Effector memory CD4-positive, alpha-beta T cell (primary cell): ENCODE measurements around the gene ACAA2.

Source experiments
- DNase-seq, 3 donors: peaks; one replicate each; pipeline ENCODE4 v3.0.0-alpha.2; 2020
- H3K27ac ChIP-seq: 2 replicates; pipeline ENCODE4 v1.7.0; 2013; ENCODE audit warnings: mild to moderate bottlenecking, low read length, moderate library complexity; ENCODE audit not compliant: insufficient read depth, poor library complexity, severe bottlenecking
- H3K27me3 ChIP-seq: replicated peaks from 2 replicates; pipeline ENCODE4 v1.7.0; 2013; ENCODE audit warnings: mild to moderate bottlenecking, low read length; ENCODE audit not compliant: insufficient read depth, control insufficient read depth, poor library complexity, severe bottlenecking
- H3K36me3 ChIP-seq: 2 replicates; pipeline ENCODE4 v1.7.0; 2013; ENCODE audit warnings: mild to moderate bottlenecking, low read length, moderate library complexity; ENCODE audit not compliant: control insufficient read depth, insufficient read depth
- H3K4me1 ChIP-seq: 2 replicates; pipeline ENCODE4 v1.7.0; 2013; ENCODE audit warnings: low read length, mild to moderate bottlenecking; ENCODE audit not compliant: control insufficient read depth, insufficient read depth, poor library complexity, severe bottlenecking
- H3K4me3 ChIP-seq: 2 replicates; pipeline ENCODE4 v1.7.0; 2013; ENCODE audit warnings: low read length, low read depth, mild to moderate bottlenecking; ENCODE audit not compliant: insufficient read depth, poor library complexity, severe bottlenecking
- H3K9me3 ChIP-seq: 2 replicates; pipeline ENCODE4 v1.7.0; 2013; ENCODE audit warnings: mild to moderate bottlenecking, low read length, moderate library complexity; ENCODE audit not compliant: control insufficient read depth

ACAA2 gene

DNA sequence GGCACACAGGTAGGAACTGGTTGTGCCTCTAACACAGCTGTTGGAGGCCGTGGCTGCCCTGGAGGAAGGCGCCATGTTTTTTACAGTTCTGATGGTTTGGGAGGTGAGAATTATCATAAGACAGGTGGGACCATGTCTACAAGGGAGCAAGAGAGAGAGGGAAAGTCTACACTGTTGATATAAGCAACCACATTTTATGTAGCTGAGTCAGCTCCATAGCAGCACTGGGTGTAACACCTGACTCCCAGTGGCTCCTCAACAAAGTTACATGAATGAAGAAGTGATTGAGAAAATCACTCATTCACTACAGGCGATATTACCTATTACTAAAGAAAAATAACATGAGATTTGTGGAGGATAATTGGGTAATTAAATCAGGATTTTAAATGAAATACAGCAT, 41.3 kb upstream of the ACAA2 start:
- Histone ChIP-seq H3K27ac (no peak overlapping the region), H3K27me3 (no peaks in the 10 kb centered on the region), H3K9me3 (no peaks in the 10 kb centered on the region), H3K4me3 (no peak overlapping the region), H3K36me3 (no peaks in the 10 kb centered on the region), H3K4me1 (no peaks in the 10 kb centered on the region)
- no peak for DNase-seq

DNA sequence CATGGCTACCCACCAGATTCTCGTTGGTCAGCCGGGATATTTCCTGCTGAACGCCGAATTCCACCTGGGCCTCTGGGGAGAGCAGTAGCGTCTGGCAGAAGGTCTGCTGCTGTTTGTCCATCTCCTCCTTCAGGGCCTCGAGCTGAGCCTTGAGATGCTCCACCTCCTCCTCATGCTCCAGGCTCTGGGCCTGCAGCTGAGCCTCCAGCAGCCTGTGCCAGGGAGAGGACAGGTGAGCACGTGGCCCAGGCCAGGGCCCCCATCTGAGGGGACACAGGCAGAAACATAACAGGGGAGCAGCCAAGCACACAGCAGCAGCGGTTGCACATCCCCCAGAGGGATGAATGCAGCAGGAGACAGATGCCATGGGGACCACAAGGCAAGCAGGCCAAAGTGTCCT, 40.1 kb upstream of the ACAA2 start:
- no peaks in the 10 kb centered on the region for H3K36me3 ChIP-seq

DNA sequence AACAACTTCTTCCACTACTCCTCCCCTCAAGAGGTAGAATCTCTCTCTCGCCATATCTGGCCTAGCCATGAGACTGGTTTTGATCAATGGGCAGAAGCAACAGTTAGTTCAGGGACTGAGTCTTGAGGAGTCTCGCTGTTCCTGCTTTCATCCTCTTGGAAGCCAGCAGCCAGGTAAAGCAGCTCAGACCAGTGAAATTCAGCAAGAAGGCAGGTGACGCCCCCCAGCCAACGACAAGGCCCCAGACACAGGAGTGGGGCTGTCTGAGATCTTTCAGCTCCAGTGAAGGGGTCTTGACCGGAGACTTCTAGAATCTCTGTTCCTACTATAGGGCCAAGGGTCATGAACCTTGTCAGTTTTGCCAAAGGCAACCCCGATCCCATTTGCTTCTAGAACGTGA, 39.7 kb upstream of the ACAA2 start:
- H3K27ac ChIP-seq, result no peak overlapping the region
- no peaks in the 10 kb centered on the region for H3K27me3 ChIP-seq
- H3K36me3 ChIP-seq, result no peaks in the 10 kb centered on the region
- no peak for DNase-seq
- H3K9me3 ChIP-seq, result no peaks in the 10 kb centered on the region
- H3K4me3 ChIP-seq, result no peak overlapping the region
- H3K4me1 ChIP-seq, result no peaks in the 10 kb centered on the region

More for the DNA sequence above, 40.1 kb upstream of the ACAA2 start:
- H3K4me3 ChIP-seq, result no peak overlapping the region
- H3K4me1 ChIP-seq, result no peaks in the 10 kb centered on the region
- no peak for DNase-seq
- no peak overlapping the region for H3K27ac ChIP-seq
- H3K9me3 ChIP-seq, result no peaks in the 10 kb centered on the region
- no peaks in the 10 kb centered on the region for H3K27me3 ChIP-seq

DNA sequence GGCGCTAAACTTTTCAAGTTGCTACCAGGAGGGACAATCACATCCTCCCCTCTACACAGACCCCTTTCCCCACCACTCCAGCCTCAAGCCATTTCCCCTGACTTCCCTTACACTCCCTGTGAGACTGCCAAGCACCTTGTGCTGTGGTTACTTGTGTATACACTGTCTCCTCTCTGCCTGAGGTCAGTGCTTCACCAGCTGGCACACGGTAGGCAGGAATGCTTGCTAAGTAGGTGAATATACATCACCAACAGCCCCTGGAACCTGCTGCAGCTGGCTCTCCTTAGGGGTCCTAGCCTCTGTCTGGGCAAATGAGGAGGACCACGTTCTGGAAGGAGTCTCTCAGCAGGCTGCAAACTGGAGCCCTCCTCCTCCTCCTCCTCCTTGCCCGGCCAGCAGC, 38.3 kb upstream of the ACAA2 start:
- no peaks in the 10 kb centered on the region for H3K9me3 ChIP-seq
- H3K4me3 ChIP-seq, result no peak overlapping the region
- H3K36me3 ChIP-seq, result no peaks in the 10 kb centered on the region
- H3K27me3 ChIP-seq, result no peaks in the 10 kb centered on the region
- no peaks in the 10 kb centered on the region for H3K4me1 ChIP-seq
- DNase-seq, result no peak
- no peak overlapping the region for H3K27ac ChIP-seq

DNA sequence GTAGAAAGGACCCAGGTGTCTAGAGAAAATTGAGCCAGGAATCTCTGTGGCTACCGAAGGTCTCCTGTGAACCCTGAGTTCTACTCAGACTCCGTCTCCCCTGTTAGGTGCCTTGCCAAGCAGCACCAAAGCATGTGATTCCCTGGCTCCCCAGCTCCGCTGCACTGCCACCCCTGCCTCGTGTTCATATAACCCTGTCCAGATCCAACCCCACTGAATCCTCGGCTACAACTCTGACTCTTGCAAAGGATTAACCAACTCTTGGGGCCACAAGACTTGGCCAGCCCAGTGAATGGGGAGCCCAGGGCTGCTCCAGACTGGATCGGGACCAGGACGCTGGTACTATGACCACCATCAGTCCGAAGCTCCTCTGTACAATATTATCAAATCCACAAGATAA, 37.3 kb upstream of the ACAA2 start:
- H3K9me3 ChIP-seq, result no peaks in the 10 kb centered on the region
- no peak overlapping the region for H3K27ac ChIP-seq
- no peaks in the 10 kb centered on the region for H3K36me3 ChIP-seq
- DNase-seq, result no peak
- H3K4me3 ChIP-seq, result no peak overlapping the region
- no peaks in the 10 kb centered on the region for H3K27me3 ChIP-seq
- H3K4me1 ChIP-seq, result no peaks in the 10 kb centered on the region

DNA sequence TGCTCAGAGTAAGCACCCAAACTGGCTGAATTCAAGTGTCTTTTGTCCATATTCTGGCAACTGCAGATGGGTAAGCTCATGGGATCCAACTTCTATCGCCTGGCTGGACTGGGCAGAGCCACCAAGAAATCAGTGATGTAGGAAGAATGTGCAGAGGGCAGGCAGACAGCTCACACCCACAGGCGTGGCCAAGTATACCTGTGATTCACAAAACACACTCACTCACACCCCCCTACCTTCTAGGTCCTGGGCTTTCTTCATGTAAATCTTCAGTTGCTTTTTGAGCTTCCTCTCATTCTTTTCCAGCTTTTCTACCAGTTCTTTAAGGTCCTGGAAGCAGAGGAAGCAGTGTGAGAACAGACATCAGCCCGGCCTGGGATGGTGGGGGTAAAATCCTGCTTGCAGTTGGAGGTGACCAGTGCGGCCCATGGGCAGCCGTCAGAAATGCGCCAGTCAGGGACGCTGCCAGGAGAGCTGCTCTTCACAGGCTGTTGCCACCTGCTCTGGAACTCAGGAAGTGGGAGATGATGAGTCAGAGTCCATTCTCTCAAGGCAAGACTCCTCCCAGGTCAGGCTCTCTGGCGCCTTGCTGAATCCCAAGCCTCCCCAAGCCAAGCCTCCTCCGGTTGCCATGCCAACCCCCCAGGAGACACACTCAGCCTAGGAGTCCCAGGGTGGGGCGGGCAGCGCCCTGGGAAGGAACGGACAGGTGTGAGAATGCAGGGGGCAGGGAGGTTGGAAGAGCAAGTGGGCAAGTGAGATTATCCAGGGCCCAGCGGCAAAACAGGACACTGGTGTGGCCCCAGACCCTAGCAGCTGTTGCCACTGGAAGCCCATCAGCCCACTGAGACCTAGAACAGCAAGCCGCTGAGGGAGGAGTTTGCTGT, 36.2 kb upstream of the ACAA2 start:
- Histone ChIP-seq H3K36me3 (no peaks in the 10 kb centered on the region), H3K27ac (no peak overlapping the region), H3K4me3 (no peak overlapping the region), H3K27me3 (no peaks in the 10 kb centered on the region), H3K4me1 (no peaks in the 10 kb centered on the region), H3K9me3 (no peaks in the 10 kb centered on the region)
- DNase-seq, result no peak

DNA sequence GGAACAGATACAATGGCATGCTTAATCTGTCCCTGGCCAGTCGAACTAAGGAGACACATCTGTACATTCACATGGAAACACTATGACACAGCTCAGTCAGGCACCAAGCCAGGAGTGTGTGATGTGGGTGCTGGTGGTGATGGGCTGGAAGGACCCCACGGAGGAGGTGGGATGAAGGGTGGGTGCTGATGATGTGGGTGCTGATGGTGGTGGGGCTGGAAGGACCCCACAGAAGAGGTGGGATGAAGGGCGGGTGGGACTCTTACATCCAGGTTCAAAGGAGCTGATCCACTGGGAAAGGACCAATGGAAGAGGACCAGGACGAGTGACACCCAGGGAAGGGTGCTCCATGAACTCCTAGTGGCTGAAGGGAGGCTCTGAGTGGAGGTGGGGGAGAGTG, 34.8 kb upstream of the ACAA2 start:
- DNase-seq, result no peak
- Histone ChIP-seq H3K36me3 (no peaks in the 10 kb centered on the region), H3K27me3 (no peaks in the 10 kb centered on the region), H3K9me3 (no peaks in the 10 kb centered on the region), H3K4me1 (no peaks in the 10 kb centered on the region), H3K4me3 (no peak overlapping the region), H3K27ac (no peak overlapping the region)

DNA sequence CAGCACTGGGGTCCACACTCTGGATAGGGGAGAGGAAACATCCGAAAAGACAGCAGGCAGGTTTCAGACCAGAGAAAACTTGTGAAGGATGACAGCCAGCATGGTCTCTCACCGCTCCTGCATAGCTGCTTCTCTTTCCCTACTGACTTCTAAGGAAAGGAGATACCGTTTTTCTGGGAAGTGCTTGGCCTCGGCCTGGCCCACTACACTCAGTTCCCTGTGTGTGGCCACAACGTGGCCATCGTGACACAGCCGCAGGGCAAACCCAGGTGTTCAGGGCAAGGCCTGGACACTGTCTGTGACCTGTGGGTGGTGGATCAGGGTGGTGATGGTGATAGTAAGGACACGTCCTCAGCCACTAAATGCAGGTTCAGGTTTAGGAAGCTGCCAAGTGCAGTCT, 34.2 kb upstream of the ACAA2 start:
- H3K4me1 ChIP-seq, result no peaks in the 10 kb centered on the region
- H3K4me3 ChIP-seq, result no peak overlapping the region
- no peaks in the 10 kb centered on the region for H3K36me3 ChIP-seq
- no peak for DNase-seq
- no peaks in the 10 kb centered on the region for H3K9me3 ChIP-seq
- H3K27me3 ChIP-seq, result no peaks in the 10 kb centered on the region
- no peak overlapping the region for H3K27ac ChIP-seq

DNA sequence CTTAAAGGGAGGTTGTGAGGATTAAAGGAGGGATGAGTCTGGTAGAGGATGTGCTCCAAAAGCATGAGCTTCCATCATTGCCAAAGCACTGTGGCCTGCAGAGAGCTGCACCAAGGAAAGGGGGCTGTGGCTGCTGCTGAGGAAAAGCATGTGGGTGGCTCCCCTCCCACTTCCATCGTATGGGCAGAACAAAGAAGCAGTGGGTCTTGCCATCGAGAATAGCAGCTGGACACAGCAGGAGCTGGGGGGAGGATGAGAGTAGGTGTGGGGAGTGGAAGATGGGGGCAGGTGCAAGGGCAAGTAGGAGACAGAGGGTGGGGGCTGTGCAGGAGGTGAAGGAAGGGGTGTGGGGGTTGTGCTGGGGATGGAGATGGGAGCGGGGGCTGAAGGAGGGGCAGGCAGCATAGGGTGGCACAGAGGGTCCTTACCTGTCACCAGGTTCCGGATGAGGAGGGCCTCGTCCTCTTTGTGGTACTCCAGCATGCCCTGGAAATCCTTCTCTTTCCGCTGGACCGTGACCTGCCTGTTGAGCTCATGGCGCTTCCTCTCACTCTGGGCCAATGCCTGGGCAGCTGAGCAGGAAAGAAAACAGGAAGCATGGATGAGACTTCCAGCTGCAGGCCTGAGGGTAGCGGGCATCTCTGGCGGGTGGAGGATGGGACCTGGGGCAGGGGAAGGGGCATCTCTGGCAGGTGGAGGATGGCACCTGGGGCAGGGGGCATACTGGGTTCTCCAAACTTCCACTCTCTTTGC, 33.6 kb upstream of the ACAA2 start:
- Histone ChIP-seq H3K36me3 (no peaks in the 10 kb centered on the region), H3K4me1 (no peaks in the 10 kb centered on the region), H3K9me3 (no peaks in the 10 kb centered on the region), H3K4me3 (no peak overlapping the region), H3K27ac (no peak overlapping the region), H3K27me3 (no peaks in the 10 kb centered on the region)
- no peak for DNase-seq

DNA sequence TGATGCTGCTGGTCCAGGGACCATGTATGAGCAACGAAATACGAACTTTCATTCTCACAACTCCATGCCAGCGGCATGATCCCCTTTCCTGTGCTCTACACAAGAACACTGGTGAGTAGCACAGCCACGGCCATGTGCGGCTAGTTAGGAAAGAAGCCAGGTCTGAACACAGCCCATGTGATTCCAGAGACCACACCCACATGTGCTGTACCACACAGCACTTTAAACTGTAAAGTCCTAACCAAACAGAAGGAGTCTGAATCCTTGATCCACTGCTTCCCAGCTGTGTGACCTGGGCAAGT, 33.0 kb upstream of the ACAA2 start:
- H3K4me3 ChIP-seq, result no peak overlapping the region
- H3K36me3 ChIP-seq, result no peaks in the 10 kb centered on the region
- H3K4me1 ChIP-seq, result no peaks in the 10 kb centered on the region
- H3K27ac ChIP-seq, result no peak overlapping the region
- H3K9me3 ChIP-seq, result no peaks in the 10 kb centered on the region
- H3K27me3 ChIP-seq, result no peaks in the 10 kb centered on the region
- DNase-seq, result no peak
